HK-2 (cell line): Measurements from ENCODE around the gene GGCX.
"Not testable (repeated sequence)": the region's sequence is repeated elsewhere in the genome, so short reads cannot be mapped to it uniquely, and the experiment has no call there.

Experiments used
- DNase-seq: peaks from one replicate; pipeline ENCODE4 v3.0.0-alpha.2; 2018; ENCODE audit not compliant: unreplicated experiment

GGCX gene

DNA sequence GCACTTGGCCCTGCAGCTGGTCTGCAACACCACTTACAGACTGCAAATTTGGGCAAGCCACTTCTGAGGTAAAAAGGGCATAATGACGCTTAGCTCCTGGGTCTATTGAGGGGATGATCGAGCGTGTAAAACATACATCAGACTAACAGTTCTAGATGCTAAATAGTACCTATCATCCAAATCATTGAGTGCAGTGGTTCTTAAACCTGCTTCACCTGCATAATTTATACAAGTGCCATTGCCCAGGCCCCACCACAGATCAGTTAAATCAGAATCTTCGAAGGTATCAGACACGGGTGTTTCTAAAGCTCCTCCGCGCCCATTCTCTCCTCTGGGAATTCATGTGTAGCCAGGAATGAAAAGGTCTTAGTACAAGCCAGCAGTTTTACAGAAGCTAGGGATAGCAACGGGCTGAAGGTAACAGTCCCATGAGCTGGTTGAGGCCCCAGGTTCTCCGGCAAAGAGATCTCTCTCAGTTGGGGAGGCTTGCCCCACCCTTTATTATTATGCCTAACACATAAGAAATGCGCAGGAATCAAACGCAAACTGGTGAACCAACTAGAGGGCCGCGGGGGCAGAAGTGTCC is 33.5 kb upstream of the GGCX start:
- no peak for DNase-seq

DNA sequence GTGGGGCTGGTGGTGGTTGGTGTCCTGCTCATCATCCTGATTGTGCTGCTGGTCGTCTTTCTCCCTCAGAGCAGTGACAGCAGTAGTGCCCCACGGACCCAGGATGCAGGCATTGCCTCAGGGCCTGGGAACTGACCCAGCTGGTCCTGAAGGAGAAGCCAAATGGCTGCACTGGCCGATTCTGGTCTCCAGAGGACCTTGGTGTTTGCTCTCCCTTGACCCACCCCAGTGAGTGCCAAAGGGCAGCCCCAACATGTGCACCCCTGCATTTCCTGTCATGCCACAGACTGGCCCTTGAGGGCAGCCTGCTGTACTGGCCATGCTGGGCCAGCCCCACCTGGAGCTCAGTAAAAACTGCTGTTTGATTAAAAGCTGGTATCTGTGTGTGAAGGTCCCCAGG is 31.7 kb upstream of the GGCX start:
- no peak for DNase-seq

DNA sequence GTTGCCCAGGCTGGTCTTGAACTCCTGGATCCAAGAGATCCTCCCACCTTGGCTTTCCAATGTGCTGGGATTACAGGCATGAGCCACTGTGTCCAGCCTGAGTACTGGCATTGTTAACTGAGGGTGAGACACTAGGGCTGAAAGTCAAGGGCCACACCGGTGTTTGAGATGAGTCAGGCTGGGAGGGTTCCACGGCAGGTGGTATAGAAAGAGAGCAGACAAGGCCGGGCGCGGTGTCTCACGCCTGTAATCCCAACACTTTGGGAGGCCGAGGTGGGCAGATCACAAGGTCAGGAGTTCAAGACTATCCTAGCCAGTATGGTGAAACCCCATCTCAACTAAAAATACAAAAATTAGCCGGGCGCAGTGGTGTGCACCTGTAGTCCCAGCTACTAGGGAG is 31.0 kb upstream of the GGCX start:
- not testable (repeated sequence) for DNase-seq

GRCh38 chr2:85591563-85591962 is 30.3 kb upstream of the GGCX start:
- DNase-seq: no peak

DNA sequence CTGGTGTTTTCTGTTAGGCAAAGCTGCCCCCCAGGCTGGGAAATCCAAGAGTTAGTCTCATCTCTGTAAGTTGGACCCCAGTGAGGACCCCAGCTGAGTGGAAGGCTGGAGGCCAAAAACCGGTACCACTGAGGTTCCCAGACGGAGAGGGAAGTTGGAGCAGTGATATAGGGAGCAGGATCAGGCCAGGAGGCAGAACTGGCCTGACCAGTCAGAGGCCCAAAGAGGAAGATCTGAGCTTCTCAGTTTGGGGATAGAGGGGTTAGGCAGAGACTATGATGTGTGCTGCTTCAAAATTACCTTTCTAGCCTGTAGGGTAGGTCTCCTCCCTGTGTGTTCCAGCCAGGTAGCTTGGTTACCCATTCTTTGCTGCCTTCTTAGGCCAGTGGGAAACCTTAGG is 29.7 kb upstream of the GGCX start:
- DNase-seq: no peak

DNA sequence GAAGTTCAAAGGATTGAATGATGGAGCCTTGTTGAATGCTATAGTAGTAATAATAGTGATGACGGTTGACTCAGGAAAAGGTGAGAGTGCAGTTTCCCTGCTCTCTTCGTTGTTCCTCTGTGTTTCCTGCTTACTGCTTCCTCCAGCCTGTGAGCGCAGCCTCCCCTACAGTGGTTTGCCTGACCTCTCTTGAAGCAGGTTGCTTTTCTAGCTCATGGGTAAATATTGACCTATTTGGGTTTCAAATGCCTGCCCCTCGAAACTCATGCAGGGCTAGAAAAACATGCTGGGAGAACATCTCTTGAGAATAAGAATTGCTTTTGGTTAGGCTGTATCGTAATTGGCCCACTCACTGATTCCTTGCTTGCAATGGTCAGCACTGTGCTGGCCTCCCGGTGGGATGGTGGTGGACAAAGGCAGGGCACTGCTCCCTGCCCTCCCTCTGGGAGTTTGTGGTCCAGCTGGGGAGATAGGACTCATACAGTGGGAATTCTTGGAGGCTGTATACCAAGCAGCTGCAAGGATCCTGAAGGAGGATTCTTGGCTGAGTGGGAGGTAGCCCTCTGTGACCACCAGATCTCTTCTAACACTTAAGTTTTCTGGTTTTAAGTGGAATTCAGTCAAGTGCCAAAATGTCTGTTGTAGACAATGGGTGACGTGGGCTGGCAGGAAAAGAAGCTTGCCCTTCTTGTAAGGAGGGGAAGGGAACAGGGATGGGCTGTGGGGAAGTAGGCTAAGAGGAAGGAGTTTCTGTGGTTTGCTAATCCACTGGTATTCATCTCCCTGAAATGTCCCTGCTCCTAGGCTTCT is 28.9 kb upstream of the GGCX start:
- DNase-seq: no peak

DNA sequence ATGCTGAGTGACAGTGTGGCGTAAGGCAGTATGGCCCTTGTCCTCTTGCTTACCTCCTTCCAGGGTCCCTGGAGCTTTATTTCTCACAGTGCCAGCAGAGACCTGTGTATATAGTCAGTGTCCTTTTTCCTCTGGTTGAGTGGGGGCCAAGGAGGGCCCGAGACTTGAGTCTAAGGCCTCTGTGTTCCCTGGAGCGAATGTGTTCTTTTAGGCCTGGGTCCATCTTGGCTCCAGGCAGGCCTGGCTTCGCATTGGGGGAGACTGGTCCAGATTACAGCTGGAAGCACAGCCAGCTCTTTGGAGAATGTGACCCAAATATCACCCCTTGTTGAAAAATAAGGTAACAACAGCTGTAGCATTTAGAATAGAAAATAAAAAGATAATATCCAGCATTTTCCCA is 27.9 kb upstream of the GGCX start:
- no peak for DNase-seq

GRCh38 chr2:85588645-85589044 is 27.4 kb upstream of the GGCX start:
- DNase-seq: no peak

DNA sequence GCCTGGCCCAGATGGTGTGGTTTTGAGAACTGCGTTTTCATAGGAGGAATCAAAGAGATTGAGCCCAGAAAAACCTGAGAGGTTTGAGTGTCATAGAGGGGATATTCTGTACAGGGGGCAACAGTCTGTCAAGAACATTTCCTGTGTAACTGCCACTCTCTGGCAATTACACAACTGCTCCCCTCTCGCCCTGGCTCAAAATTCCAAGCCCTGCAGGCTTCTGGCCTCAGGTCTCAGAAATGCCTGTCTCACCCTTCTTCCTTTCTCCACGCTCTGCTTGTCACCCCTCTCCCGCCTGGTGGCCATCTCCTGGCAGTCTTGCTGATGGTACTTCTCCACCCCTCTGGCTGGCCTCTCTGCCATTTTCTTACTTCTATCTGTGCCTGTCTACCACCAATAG is 26.9 kb upstream of the GGCX start:
- DNase-seq: no peak

DNA sequence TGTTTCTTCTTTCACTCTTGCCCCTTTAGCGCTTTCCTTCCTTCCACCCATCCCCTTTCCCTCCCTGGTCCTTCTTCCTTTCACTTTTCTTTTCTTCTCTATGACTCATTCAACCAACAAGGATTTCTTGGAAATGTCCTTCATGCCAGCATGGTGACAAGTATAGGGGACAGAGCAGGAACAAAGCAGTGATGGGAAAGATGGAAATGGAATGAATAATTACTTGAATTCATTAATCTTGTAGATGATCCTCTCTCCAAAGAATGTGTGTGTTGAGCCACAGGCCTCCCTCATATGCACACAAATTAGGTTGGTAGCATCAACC is 24.4 kb upstream of the GGCX start:
- no peak for DNase-seq

- peak; percentile 59 for DNase-seq
Observed at GRCh38 chr2:85584857-85585780, 23.8 kb upstream of the GGCX start.

DNA sequence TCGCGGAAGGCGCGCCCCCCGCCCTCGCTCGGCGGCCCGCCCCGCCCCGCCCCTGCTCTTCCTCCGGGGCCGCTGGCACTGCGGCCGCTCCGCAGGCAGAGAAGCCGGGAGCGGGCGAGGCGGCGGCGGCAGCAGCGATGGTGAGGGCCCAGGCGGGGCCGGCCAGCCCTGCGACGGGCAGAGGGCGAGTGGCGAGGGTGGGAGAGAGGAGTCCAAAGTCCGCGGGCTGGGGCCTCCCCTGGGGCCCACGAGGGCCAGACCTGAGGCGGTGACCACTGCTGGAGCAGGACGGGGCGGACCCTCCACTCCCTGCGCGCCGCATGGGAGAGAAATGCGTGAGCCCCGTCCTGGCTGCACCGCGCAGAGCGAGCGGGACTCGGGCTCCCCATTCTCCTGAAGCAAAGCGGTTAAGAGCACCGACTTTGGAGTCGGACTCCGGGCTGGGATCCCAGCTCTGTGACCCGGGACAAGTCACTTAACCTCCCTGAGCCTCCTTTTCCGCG is 23.1 kb upstream of the GGCX start, which contains the start of gene VAMP5:
Gene VAMP5 (plus strand): TSS at position 78 of the 503 bp plus-strand sequence. CDS start 60 bp downstream, at position 138.
- DNase-seq: no peak

DNA sequence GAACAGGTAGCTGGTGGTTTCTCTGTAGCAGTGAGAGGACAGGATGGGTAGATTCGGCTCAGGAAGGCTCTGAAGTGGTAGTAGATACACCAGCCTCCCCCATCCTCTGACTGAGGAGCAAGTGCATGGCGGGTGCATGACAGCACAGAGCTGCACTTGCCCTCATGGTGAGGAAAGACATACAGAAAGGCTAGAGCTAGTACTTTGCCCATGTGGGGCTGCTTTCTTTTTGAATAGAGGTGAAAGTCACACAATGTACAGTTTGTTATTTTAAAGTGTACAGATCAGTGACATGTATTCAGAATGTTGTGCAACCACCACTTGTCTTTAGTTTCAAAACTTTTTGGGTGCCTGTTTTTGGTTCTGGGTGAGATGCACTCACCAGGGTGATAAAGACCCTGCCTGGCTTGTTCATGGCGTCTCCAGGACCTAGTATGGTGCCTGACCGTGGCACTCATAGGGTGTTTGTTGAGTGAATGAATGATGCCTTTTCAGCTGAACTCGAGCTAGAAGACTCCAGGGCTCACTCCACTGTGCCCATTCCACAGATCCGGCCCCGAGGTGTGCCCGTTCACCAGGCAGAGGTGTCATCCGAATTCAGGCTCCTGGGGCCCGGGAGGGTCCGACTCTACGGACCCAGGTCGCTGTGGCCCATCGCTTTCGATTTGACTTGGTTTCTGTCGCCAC is 22.5 kb upstream of the GGCX start:
- DNase-seq: no peak

DNA sequence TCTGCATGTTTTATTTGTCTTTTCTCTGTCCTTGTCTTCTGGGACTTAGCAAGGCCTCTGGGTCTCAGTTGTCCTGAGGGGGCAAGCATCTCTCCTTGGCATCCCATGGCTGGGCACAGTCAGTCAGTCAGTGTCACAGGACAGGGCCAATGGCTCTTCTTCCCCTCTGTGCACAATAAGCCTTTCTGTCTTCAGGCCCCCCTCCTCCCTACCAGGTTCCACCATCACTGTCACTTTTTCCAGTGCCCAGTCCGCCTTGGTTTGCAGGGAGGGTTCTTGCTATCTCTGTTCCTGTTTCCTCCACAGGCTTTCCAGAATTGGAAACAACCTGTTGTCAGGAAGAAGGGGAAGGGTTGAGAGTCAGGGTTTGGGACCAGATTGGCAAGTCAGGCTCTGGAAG is 21.2 kb upstream of the GGCX start:
- no peak for DNase-seq

DNA sequence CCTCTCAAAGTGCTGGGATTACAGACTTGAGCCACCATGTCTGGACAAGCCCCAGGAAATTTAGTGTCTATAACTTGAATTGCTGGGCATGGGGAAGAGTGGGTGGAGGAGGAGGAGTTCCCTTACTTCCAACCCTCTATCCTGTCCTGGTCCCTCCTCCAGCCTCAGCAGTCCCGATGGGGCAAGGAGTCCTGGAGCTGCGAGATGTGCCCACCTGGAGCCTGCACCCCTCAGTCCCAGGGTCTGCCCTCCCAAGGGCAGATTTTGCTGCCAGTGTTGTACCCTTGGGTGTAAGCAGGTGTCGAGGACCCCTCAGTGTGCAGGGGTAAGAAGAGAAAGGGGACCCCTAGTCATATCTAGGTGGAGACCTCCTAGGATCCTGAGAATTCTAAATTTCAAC is 18.9 kb upstream of the GGCX start:
- DNase-seq: no peak

DNA sequence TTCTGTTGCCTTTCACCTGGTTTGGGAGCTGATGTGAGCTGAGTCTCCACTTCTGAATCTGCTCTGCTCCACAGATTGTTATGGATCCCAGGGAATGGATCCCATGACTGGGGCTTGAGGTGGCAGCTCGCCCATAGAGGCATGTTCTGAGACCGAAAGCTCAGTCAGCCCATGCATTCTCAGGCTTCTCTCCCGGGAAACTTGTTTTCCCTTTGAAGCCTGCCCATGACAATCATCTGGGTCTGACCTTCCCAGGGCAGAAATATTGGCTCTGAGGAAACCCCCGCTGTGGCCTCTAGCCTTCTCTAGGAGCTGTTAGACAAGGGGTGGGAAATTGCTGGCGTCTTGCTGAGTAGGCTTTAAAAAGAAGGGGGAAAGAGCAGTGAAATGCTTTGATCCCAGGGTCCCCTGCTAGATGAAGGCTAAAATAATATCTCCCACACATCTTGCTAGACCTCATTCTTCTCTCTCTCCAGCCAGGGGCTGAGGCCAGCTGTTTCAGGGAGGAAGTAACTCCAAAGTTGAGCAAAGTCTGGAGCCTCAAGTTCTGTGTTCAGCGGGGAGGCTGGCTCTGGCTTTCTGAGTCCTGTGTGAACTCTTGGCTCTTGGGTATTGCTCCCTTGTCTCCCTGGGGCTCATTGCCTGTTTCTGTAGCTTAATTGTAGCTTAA is 18.1 kb upstream of the GGCX start:
- no peak for DNase-seq

GRCh38 chr2:85578243-85579180 is 17.2 kb upstream of the GGCX start:
- DNase-seq: no peak

GRCh38 chr2:85577386-85578242 is 16.3 kb upstream of the GGCX start, which contains the start of gene VAMP8:
VAMP8 (plus strand) TSS chr2:85577586; CDS start chr2:85577647, 61 bp downstream.
- DNase-seq: peak; percentile 70

DNA sequence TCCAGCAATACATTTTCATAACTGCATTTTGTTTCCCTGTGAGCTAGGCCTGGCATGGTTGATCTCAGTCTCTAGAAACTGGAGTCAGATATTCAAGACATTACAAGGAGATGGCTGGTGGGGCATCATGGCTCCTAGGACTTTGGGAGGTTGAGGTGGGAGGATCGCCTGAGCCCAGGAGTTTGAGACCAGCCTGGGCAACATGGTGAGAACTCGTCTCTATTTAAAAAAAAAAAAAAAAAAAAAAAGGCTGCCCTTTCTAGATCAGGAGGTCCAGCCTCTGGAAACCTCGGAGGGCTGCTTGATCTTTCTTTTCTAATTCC is 15.7 kb upstream of the GGCX start:
- no peak for DNase-seq
